Measurements from ENCODE around the gene OTOS. TPM values are rescaled to one million over a fixed set of nuclear protein-coding genes. Genes with fewer than 3 reads are reported as not detected.

The OTOS gene
- total RNA-seq, 1 experiment from 2014 or later: not detected

DNA sequence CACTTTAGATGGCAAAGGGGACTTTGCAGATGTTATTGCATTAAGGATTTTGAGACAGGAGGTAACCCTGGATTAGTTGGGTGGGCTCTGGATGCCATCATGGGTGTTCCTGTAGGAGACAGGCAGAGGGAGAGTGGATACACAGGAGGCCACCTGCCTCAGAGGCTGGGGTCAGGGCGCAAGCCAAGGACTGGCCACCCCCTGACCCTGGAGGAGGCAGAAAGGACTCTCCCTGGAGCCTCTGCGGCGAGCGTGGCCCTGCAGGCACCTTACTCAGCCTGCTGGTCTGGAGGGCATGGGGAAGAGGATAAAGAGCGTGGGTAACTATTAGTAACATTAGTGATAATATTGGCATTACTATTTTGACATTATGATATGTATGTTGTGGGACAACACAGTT is 21.6 kb upstream of the OTOS start:
- Histone ChIP-seq H3K9me3 (ENCODE audit: control insufficient read depth in 1 of 2, insufficient read depth in 1 of 2, low read depth in 1 of 2, low read length in 2 of 2) (no peaks in the 10 kb centered on the region), H3K79me2 (ENCODE audit: insufficient read depth, low read length) (no peaks in the 10 kb centered on the region), H2AFZ (ENCODE audit: low read depth, low read length, poor library complexity, severe bottlenecking) (no peak overlapping the region), H3K9me2 (ENCODE audit: insufficient read depth) (no peaks in the 10 kb centered on the region), H3K4me2 (ENCODE audit: low read length) (no peak overlapping the region), H4K20me1 (ENCODE audit: insufficient read depth) (no peaks in the 10 kb centered on the region), H3K9ac (ENCODE audit: low read length) (no peak overlapping the region), H3K27me3 (ENCODE audit: insufficient read depth, low read length) (no peaks in the 10 kb centered on the region; the same call in 1 of the 2 replicates), H3K27ac (ENCODE audit: low read depth, low read length) (no peak overlapping the region), H3K36me3 (ENCODE audit: control insufficient read depth in 1 of 2, insufficient read depth in 2 of 2, low read length in 2 of 2) (no peaks in the 10 kb centered on the region), H3K4me1 (ENCODE audit: control insufficient read depth in 1 of 2, insufficient read depth in 2 of 2, low read length in 2 of 2) (no peaks in the 10 kb centered on the region), H3K4me3 (replicated peaks in 1 of 2; ENCODE audit: low read depth in 1 of 2, low read length in 2 of 2) (no peak overlapping the region)
- no peak for TF ChIP-seq EZH2phosphoT487 (IDR thresholded peaks at IDR 0.05; ENCODE audit: borderline replicate concordance)
- TF ChIP-seq FOSL1 (IDR thresholded peaks at IDR 0.05; ENCODE audit: low read depth): no peak
- TF ChIP-seq, protein P1, sequence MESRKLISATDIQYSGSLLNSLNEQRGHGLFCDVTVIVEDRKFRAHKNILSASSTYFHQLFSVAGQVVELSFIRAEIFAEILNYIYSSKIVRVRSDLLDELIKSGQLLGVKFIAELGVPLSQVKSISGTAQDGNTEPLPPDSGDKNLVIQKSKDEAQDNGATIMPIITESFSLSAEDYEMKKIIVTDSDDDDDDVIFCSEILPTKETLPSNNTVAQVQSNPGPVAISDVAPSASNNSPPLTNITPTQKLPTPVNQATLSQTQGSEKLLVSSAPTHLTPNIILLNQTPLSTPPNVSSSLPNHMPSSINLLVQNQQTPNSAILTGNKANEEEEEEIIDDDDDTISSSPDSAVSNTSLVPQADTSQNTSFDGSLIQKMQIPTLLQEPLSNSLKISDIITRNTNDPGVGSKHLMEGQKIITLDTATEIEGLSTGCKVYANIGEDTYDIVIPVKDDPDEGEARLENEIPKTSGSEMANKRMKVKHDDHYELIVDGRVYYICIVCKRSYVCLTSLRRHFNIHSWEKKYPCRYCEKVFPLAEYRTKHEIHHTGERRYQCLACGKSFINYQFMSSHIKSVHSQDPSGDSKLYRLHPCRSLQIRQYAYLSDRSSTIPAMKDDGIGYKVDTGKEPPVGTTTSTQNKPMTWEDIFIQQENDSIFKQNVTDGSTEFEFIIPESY (IDR thresholded peaks at IDR 0.05; ENCODE audit: extremely low read depth, insufficient replicate concordance, low read length): no peak
- TF ChIP-seq CEBPB (IDR thresholded peaks at IDR 0.05; ENCODE audit: low read depth): no peak
- no peak for TF ChIP-seq ZFX (IDR thresholded peaks at IDR 0.05)
- no peak for TF ChIP-seq POLR2A (IDR thresholded peaks at IDR 0.05; ENCODE audit: borderline replicate concordance, extremely low read depth, insufficient read depth, insufficient read length)
- TF ChIP-seq, protein P2, sequence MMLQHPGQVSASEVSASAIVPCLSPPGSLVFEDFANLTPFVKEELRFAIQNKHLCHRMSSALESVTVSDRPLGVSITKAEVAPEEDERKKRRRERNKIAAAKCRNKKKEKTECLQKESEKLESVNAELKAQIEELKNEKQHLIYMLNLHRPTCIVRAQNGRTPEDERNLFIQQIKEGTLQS (IDR thresholded peaks at IDR 0.05): no peak
- no peak for TF ChIP-seq EGR1 (IDR thresholded peaks at IDR 0.05; ENCODE audit: low read depth)
- TF ChIP-seq TCF7L2 (IDR thresholded peaks at IDR 0.05; ENCODE audit: borderline replicate concordance, extremely low read depth, insufficient read depth, insufficient read length): no peak
- no peak for TF ChIP-seq ZNF274 (IDR thresholded peaks at IDR 0.05; ENCODE audit: low read depth, low read length)
- TF ChIP-seq, protein P3, sequence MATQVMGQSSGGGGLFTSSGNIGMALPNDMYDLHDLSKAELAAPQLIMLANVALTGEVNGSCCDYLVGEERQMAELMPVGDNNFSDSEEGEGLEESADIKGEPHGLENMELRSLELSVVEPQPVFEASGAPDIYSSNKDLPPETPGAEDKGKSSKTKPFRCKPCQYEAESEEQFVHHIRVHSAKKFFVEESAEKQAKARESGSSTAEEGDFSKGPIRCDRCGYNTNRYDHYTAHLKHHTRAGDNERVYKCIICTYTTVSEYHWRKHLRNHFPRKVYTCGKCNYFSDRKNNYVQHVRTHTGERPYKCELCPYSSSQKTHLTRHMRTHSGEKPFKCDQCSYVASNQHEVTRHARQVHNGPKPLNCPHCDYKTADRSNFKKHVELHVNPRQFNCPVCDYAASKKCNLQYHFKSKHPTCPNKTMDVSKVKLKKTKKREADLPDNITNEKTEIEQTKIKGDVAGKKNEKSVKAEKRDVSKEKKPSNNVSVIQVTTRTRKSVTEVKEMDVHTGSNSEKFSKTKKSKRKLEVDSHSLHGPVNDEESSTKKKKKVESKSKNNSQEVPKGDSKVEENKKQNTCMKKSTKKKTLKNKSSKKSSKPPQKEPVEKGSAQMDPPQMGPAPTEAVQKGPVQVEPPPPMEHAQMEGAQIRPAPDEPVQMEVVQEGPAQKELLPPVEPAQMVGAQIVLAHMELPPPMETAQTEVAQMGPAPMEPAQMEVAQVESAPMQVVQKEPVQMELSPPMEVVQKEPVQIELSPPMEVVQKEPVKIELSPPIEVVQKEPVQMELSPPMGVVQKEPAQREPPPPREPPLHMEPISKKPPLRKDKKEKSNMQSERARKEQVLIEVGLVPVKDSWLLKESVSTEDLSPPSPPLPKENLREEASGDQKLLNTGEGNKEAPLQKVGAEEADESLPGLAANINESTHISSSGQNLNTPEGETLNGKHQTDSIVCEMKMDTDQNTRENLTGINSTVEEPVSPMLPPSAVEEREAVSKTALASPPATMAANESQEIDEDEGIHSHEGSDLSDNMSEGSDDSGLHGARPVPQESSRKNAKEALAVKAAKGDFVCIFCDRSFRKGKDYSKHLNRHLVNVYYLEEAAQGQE (IDR thresholded peaks at IDR 0.05; ENCODE audit: low read depth): no peak
- TF ChIP-seq EZH2 (IDR thresholded peaks at IDR 0.05): no peak
- TF ChIP-seq YY1 (IDR thresholded peaks at IDR 0.05; ENCODE audit: extremely low read depth, insufficient replicate concordance, low read depth, low read length): no peak
- no peak for TF ChIP-seq SP1 (IDR thresholded peaks at IDR 0.05; ENCODE audit: low read depth)
- no peak for TF ChIP-seq RAD21 (IDR thresholded peaks at IDR 0.05; ENCODE audit: low read depth)
- RAD21 ChIA-PET (ENCODE audit: low non-redundant PET in 1 of 2, low total read pairs in 2 of 2, uncharacterized antibody in 2 of 2, unreplicated experiment in 2 of 2): no interaction called here
- DNase-seq (ENCODE audit: low read depth, low spot score) (no peak), ATAC-seq (no peak)
- no TSS peak for BruUV-seq (replicated peaks)
- intact Hi-C loops (cut with micrococcal nuclease): no loop called here
- POLR2A ChIA-PET: no interaction called here
- CTCF ChIA-PET: no interaction called here

Data from HCT116 (cell line).